Spleen (tissue), 11 donors: ENCODE measurements around the gene TSPAN18. TPM values are rescaled to one million over a fixed set of nuclear protein-coding genes. Genes with fewer than 3 reads are reported as not detected.
A peak's percentile ranks its signal among the peaks of the same experiment; 100 is the strongest.

ENCODE experiments used
- DNase-seq: peaks from one replicate; pipeline ENCODE4 v3.0.0-alpha.2; 2020
- H3K27ac ChIP-seq, 8 donors: fragments of 200-600 bp; sonication (generic) in 7 of 8; 1 replicate in 4 of 8; 2 replicates in 4 of 8; pipeline versions ENCODE4 v1.5.0 to v1.8.0; 2016 to 2021; ENCODE audit warnings: inconsistent platforms in 4 of 8, mild to moderate bottlenecking in 4 of 8, moderate library complexity in 1 of 8
- H3K27me3 ChIP-seq, 7 donors: fragments of 200-600 bp; sonication (generic) in 6 of 7; replicated peaks in 1 of 7; 1 replicate in 4 of 7; 2 replicates in 3 of 7; pipeline versions ENCODE4 v1.5.0 to v1.8.0; 2016 to 2021; ENCODE audit warnings: inconsistent platforms in 3 of 7, mild to moderate bottlenecking in 1 of 7
- H3K36me3 ChIP-seq, 6 donors: fragments of 200-600 bp; sonication (generic) in 5 of 6; 1 replicate in 4 of 6; 2 replicates in 2 of 6; pipeline versions ENCODE4 v1.5.0 to v1.8.0; 2016 to 2021; ENCODE audit warnings: inconsistent platforms in 2 of 6
- H3K4me1 ChIP-seq, 6 donors: fragments of 200-600 bp; sonication (generic) in 5 of 6; 1 replicate in 3 of 6; 2 replicates in 3 of 6; pipeline versions ENCODE4 v1.5.0 to v1.8.0; 2016 to 2021; ENCODE audit warnings: inconsistent platforms in 3 of 6
- H3K4me3 ChIP-seq, 8 donors: fragments of 200-600 bp; sonication (generic) in 7 of 8; 1 replicate in 4 of 8; 2 replicates in 4 of 8; pipeline versions ENCODE4 v1.5.0 to v1.8.0; 2016 to 2021; ENCODE audit warnings: inconsistent platforms in 4 of 8, mild to moderate bottlenecking in 4 of 8, moderate library complexity in 2 of 8
- H3K9me3 ChIP-seq, 8 donors: fragments of 200-600 bp; sonication (generic) in 7 of 8; 1 replicate in 4 of 8; 2 replicates in 4 of 8; pipeline versions ENCODE4 v1.5.0 to v1.8.0; 2016 to 2021; ENCODE audit warnings: inconsistent platforms in 4 of 8
- POLR2A ChIP-seq, 3 donors: fragments of 450-650 bp; IDR thresholded peaks; one replicate each; pipeline ENCODE4 v1.5.1; 2017; ENCODE audit warnings: antibody characterized with exemption in 3 of 3, mild to moderate bottlenecking in 1 of 3
- POLR2AphosphoS5 ChIP-seq, 3 donors: sonication (generic); formaldehyde crosslinking; IDR thresholded peaks; one replicate each; pipeline ENCODE4 v1.5.1; 2017; ENCODE audit warnings: antibody characterized with exemption in 3 of 3
- WGBS, 5 donors: extraction: QIAGEN DNeasy Blood & Tissue Kit in 3 of 5; methylation state at CpG; one replicate each; pipeline versions ENCODE4 v1.1.5 to v1.1.7; 2013 to 2018; 5-methylcytosine and 5-hydroxymethylcytosine counted together
- intact Hi-C: fragments of 100-400 bp; cut with DNase I; formaldehyde crosslinking; loops from one replicate; pipeline ENCODE4 v1.15.0; 2023; ENCODE audit warnings: low total_unique reads
- polyA plus RNA-seq, 3 donors: library from polyadenylated mRNA; stranded (reverse); fragments of 200-250 nt; gene quantifications; one replicate each; pipeline ENCODE4 v1.2.1, GENCODE V29; 2013
- total RNA-seq, 7 donors: library from RNA; depleted of rRNA in 3 of 7; stranded (reverse); fragments of >200 nt in 3 of 7; fragmentation: NEBNext Ultra II Directional in 4 of 7; extraction: Animal tissue kit (Norgen Biotek cat#: 25700) in 4 of 7; gene quantifications; one replicate each; pipeline versions ENCODE4 v1.1.0 to v1.2.1, GENCODE V29; 2016 to 2021
- TF ChIP-seq, protein P1 (sequence below), 11 experiments: fragments of 200-600 bp in 7 of 11; fragments of 450-650 bp in 4 of 11; sonication (generic) in 4 of 11; IDR thresholded peaks in 8 of 11; conservative IDR thresholded peaks in 3 of 11; 1 replicate in 7 of 11; 2 replicates in 4 of 11; pipeline versions ENCODE4 v1.4.0 to v1.8.0; 2016 to 2021; ENCODE audit warnings: antibody characterized with exemption in 11 of 11, inconsistent platforms in 4 of 11, mild to moderate bottlenecking in 1 of 11
- donor health status: healthy with polysubstance abuse.
- donor health status: DM: no; HTN: no; CAD: no; lungs with moderate emphysema.
- donor health status: DM: no; HTN: no; CAD: no.
- donor health status: Bipolar disorder and iron deficiency.
- donor health status: healthy.
- donor health status: DM: no; HTN: no; CAD: no.
- donor health status: DM: yes; HTN: yes; CAD: no.

The TSPAN18 gene
- total and polyA plus RNA-seq, 10 donors, result 2.1 to 47.5 (median 21.3) TPM

DNA sequence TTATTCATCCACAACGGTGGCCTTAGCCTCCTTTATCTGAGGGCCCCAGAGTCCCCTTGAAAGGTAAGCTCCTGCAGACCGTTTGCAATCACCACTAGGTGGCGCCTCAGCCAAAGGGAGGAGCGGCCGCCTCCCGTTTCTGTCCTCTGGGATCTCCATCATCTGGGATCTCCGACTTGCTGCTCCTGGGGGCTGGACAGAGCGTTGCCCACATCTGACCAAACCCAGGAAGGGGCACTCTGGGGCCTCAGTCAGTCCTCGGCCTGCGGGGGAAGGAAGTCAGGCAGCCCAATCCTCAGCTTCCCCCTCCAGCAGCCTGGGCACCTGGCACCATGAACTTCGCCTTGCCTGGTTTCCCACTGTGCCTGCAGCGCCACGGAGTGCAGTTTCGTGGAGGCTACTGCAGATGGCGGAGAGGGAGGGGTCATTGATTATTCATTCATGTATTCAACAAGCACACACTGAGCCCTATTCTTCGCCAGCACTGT is 200.5 kb downstream of the TSPAN18 start:
- intact Hi-C loops, result loop anchor here (5.0 to 10.0 kb wide), 2 partner anchors 180 to 408 kb away; no protein-coding TSS in a partner anchor

DNA sequence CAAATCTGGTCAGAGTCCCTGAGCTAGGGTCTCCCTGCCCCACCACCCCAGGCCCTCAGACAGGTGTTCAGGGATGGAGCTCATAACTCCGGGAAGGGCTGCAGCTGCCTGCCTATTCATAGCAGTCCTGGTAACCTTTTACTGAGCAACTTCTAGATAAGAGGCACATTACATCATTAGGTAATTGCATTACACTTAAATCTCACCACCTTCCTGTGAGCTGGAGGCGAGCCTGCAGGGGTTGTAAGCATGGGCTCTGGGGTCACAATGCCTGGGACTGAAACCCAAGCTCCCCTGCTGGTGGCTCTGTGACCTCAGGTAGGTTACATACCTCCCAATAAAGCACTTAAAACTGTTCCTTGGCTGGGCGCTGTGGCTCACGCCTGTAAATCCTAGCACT is 201.4 kb downstream of the TSPAN18 start:
- no peaks in the 10 kb centered on the region for H3K27me3 ChIP-seq
- H3K9me3 ChIP-seq, result no peaks in the 10 kb centered on the region
- 76 to 90% (median 87%) methylated on average over 3 to 4 of the region's 4 CpGs for WGBS, 5 donors
- no peak overlapping the region for H3K4me3 ChIP-seq
- H3K36me3 ChIP-seq, result peaks cover 0 to 9% (median 0%) of the 10 kb centered on the region in 6 donors
- DNase-seq, result no peak
- TF ChIP-seq, protein P1, sequence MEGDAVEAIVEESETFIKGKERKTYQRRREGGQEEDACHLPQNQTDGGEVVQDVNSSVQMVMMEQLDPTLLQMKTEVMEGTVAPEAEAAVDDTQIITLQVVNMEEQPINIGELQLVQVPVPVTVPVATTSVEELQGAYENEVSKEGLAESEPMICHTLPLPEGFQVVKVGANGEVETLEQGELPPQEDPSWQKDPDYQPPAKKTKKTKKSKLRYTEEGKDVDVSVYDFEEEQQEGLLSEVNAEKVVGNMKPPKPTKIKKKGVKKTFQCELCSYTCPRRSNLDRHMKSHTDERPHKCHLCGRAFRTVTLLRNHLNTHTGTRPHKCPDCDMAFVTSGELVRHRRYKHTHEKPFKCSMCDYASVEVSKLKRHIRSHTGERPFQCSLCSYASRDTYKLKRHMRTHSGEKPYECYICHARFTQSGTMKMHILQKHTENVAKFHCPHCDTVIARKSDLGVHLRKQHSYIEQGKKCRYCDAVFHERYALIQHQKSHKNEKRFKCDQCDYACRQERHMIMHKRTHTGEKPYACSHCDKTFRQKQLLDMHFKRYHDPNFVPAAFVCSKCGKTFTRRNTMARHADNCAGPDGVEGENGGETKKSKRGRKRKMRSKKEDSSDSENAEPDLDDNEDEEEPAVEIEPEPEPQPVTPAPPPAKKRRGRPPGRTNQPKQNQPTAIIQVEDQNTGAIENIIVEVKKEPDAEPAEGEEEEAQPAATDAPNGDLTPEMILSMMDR (IDR thresholded peaks at IDR 0.05 in 8 of 11, conservative IDR thresholded peaks at IDR 0.05 in 3 of 11), result no peak
- no peak for TF ChIP-seq POLR2AphosphoS5 (IDR thresholded peaks at IDR 0.05)
- TF ChIP-seq POLR2A (IDR thresholded peaks at IDR 0.05), result no peak
- H3K27ac ChIP-seq, result no peak overlapping the region
- peaks cover 0 to 10% (median 7%) of the 10 kb centered on the region in 6 donors for H3K4me1 ChIP-seq
- intact Hi-C loops, result loop anchor here (5.0 to 10.0 kb wide), 2 partner anchors 179 to 407 kb away; no protein-coding TSS in a partner anchor

More for the DNA sequence above, 200.5 kb downstream of the TSPAN18 start:
- H3K9me3 ChIP-seq, result no peaks in the 10 kb centered on the region
- no peak overlapping the region for H3K4me3 ChIP-seq
- peaks cover 0 to 10% (median 7%) of the 10 kb centered on the region in 6 donors for H3K4me1 ChIP-seq
- no peaks in the 10 kb centered on the region for H3K27me3 ChIP-seq
- DNase-seq, result peak; percentile 90
- TF ChIP-seq POLR2AphosphoS5 (IDR thresholded peaks at IDR 0.05) (peak; percentile 48 to 62 (median 52)), POLR2A (IDR thresholded peaks at IDR 0.05) (no peak)
- TF ChIP-seq, protein P1 (IDR thresholded peaks at IDR 0.05 in 8 of 11, conservative IDR thresholded peaks at IDR 0.05 in 3 of 11), result peak; percentile 59 to 92 (median 84)
- no peak overlapping the region for H3K27ac ChIP-seq
- H3K36me3 ChIP-seq, result no peaks in the 10 kb centered on the region
- 15 to 38% (median 16%) methylated on average over 9 to 16 of the region's 16 CpGs for WGBS, 5 donors

DNA sequence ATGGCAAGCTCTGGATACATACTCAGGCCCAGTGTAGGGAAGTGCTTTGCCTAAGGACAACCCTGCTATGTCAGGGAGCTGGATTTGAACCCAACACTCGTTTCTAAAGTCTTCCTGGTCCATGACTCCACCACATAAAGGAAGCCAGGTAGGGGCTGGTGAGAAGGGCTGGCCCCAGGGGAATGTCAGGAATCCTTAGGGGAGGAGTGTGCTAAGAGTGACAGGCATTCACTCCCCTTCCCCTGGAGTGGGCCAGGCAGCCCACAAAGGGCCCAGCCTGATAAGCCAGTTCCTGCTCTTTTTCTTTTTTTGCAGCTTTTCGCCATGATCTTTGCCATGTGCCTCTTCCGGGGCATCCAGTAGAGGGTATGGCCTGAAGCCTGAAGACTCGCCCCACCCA is 202.1 kb downstream of the TSPAN18 start:
- Histone ChIP-seq H3K27ac (no peak overlapping the region), H3K36me3 (peaks cover 0 to 15% (median 2%) of the 10 kb centered on the region in 6 donors), H3K9me3 (no peaks in the 10 kb centered on the region), H3K4me3 (no peak overlapping the region), H3K27me3 (no peaks in the 10 kb centered on the region), H3K4me1 (peaks cover 0 to 10% (median 7%) of the 10 kb centered on the region in 6 donors)
- intact Hi-C loops, result loop anchor here (5.0 to 10.0 kb wide), 2 partner anchors 178 to 406 kb away; no protein-coding TSS in a partner anchor
- TF ChIP-seq POLR2A (IDR thresholded peaks at IDR 0.05), result no peak
- no peak for TF ChIP-seq POLR2AphosphoS5 (IDR thresholded peaks at IDR 0.05)
- TF ChIP-seq, protein P1 (IDR thresholded peaks at IDR 0.05 in 8 of 11, conservative IDR thresholded peaks at IDR 0.05 in 3 of 11), result no peak
- 55 to 82% (median 66%) methylated on average over 4 of the region's 4 CpGs for WGBS, 5 donors
- DNase-seq, result no peak

DNA sequence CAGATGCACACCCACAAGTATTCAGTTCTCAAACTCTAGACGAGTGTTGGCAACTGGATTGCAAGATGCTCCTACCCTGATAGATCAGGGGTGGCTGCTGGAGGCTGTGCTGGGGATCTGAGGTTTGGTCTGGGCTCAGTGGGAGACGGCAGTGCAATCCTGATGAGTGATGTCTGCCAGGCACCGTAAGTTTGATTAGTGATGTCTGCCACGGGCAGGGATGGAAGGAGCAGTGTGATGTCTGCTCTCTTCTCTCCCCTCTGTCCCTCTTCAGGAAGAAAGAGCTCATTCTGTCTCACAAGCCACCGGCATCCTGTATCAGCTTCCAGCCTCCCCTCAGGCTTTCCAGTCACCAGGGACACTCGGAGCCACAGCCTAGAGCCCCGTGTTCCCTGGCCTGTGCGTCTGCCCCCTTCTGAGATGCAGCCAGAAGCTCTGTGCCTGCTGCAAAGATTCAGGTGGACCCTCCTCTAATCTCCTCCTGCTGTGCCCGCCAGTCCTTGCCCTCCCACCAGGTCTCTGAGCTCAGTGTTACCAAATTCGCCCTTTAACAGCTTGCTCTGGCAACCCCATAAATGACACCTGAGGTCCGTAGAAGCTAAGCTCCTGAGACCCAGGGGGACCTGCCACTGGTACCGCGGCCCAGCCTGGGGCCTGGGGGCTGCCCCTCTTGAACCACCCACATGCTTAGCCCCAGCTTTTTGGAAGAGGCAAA is 204.0 kb downstream of the TSPAN18 start:
- DNase-seq, result no peak
- 73 to 85% (median 77%) methylated on average over 13 of the region's 13 CpGs for WGBS, 5 donors
- TF ChIP-seq POLR2AphosphoS5 (IDR thresholded peaks at IDR 0.05), result peak in 2 of 3 donors; percentile 47 to 56
- TF ChIP-seq POLR2A (IDR thresholded peaks at IDR 0.05), result no peak
- TF ChIP-seq, protein P1 (IDR thresholded peaks at IDR 0.05 in 8 of 11, conservative IDR thresholded peaks at IDR 0.05 in 3 of 11), result no peak
- Histone ChIP-seq H3K9me3 (no peaks in the 10 kb centered on the region), H3K27me3 (no peaks in the 10 kb centered on the region), H3K4me1 (peaks cover 0 to 10% (median 7%) of the 10 kb centered on the region in 6 donors), H3K36me3 (peaks cover 0 to 35% (median 16%) of the 10 kb centered on the region in 6 donors), H3K4me3 (no peak overlapping the region), H3K27ac (no peak overlapping the region)
- intact Hi-C loops, result no loop called here
